ENCODE results near the gene HOXA10.

Gene HOXA10

GRCh38 chr7:27165089-27165995 is 8.8 kb downstream of the HOXA10 start, which contains the start of gene HOXA9:
Gene HOXA9 (minus strand): TSS chr7:27165537. CDS start chr7:27165457, 80 bp downstream.
- H3K4me3 ChIP-seq (ENCODE audit: insufficient read depth, low read depth, low read length, poor library complexity, severe bottlenecking), result no peak within 1 kb of the TSS
- H3K4me1 ChIP-seq (ENCODE audit: control insufficient read depth, insufficient read depth, low read length, poor library complexity, severe bottlenecking), result peaks cover 46% of the 10 kb centered on the region
- H3K36me3 ChIP-seq (ENCODE audit: control insufficient read depth, insufficient read depth, low read length), result no peaks in the 10 kb centered on the region
- H3K27me3 ChIP-seq (replicated peaks; ENCODE audit: control insufficient read depth, insufficient read depth, low read length, poor library complexity, severe bottlenecking), result peaks cover 86% of the 10 kb centered on the region
- no peak within 1 kb of the TSS for H3K27ac ChIP-seq (ENCODE audit: insufficient read depth, low read length, poor library complexity, severe bottlenecking)
- no peak for DNase-seq
- no peaks in the 10 kb centered on the region for H3K9me3 ChIP-seq (ENCODE audit: control insufficient read depth, low read length)

- no peak overlapping the region for H3K27ac ChIP-seq (ENCODE audit: insufficient read depth, low read length, poor library complexity, severe bottlenecking)
- H3K4me1 ChIP-seq (ENCODE audit: control insufficient read depth, insufficient read depth, low read length, poor library complexity, severe bottlenecking), result peaks cover 44% of the 10 kb centered on the region
Measured at GRCh38 chr7:27164367-27165088, 9.6 kb downstream of the HOXA10 start.

GRCh38 chr7:27164045-27164366 is 10.1 kb downstream of the HOXA10 start:
- H3K36me3 ChIP-seq (ENCODE audit: control insufficient read depth, insufficient read depth, low read length), result no peaks in the 10 kb centered on the region
- H3K9me3 ChIP-seq (ENCODE audit: control insufficient read depth, low read length), result no peaks in the 10 kb centered on the region
- no peak overlapping the region for H3K27ac ChIP-seq (ENCODE audit: insufficient read depth, low read length, poor library complexity, severe bottlenecking)
- DNase-seq, result no peak
- H3K4me1 ChIP-seq (ENCODE audit: control insufficient read depth, insufficient read depth, low read length, poor library complexity, severe bottlenecking), result peaks cover 39% of the 10 kb centered on the region
- H3K27me3 ChIP-seq (replicated peaks; ENCODE audit: control insufficient read depth, insufficient read depth, low read length, poor library complexity, severe bottlenecking), result peaks cover 86% of the 10 kb centered on the region
- H3K4me3 ChIP-seq (ENCODE audit: insufficient read depth, low read depth, low read length, poor library complexity, severe bottlenecking), result no peak overlapping the region

More at GRCh38 chr7:27164367-27165088, 9.6 kb downstream of the HOXA10 start:
- no peaks in the 10 kb centered on the region for H3K9me3 ChIP-seq (ENCODE audit: control insufficient read depth, low read length)
- peaks cover 86% of the 10 kb centered on the region for H3K27me3 ChIP-seq (replicated peaks; ENCODE audit: control insufficient read depth, insufficient read depth, low read length, poor library complexity, severe bottlenecking)
- H3K4me3 ChIP-seq (ENCODE audit: insufficient read depth, low read depth, low read length, poor library complexity, severe bottlenecking), result no peak overlapping the region
- no peaks in the 10 kb centered on the region for H3K36me3 ChIP-seq (ENCODE audit: control insufficient read depth, insufficient read depth, low read length)
- no peak for DNase-seq

- H3K9me3 ChIP-seq (ENCODE audit: control insufficient read depth, low read length), result no peaks in the 10 kb centered on the region
- H3K4me1 ChIP-seq (ENCODE audit: control insufficient read depth, insufficient read depth, low read length, poor library complexity, severe bottlenecking), result peaks cover 44% of the 10 kb centered on the region
- DNase-seq, result no peak
- H3K27ac ChIP-seq (ENCODE audit: insufficient read depth, low read length, poor library complexity, severe bottlenecking), result no peak overlapping the region
- H3K4me3 ChIP-seq (ENCODE audit: insufficient read depth, low read depth, low read length, poor library complexity, severe bottlenecking), result no peak overlapping the region
- no peaks in the 10 kb centered on the region for H3K36me3 ChIP-seq (ENCODE audit: control insufficient read depth, insufficient read depth, low read length)
- H3K27me3 ChIP-seq (replicated peaks; ENCODE audit: control insufficient read depth, insufficient read depth, low read length, poor library complexity, severe bottlenecking), result peaks cover 81% of the 10 kb centered on the region
Measured at GRCh38 chr7:27163288-27164044, 10.7 kb downstream of the HOXA10 start.

- Histone ChIP-seq H3K4me3 (ENCODE audit: insufficient read depth, low read depth, low read length, poor library complexity, severe bottlenecking) (no peak overlapping the region), H3K36me3 (ENCODE audit: control insufficient read depth, insufficient read depth, low read length) (no peaks in the 10 kb centered on the region), H3K27ac (ENCODE audit: insufficient read depth, low read length, poor library complexity, severe bottlenecking) (no peak overlapping the region), H3K9me3 (ENCODE audit: control insufficient read depth, low read length) (no peaks in the 10 kb centered on the region), H3K4me1 (ENCODE audit: control insufficient read depth, insufficient read depth, low read length, poor library complexity, severe bottlenecking) (peaks cover 48% of the 10 kb centered on the region), H3K27me3 (replicated peaks; ENCODE audit: control insufficient read depth, insufficient read depth, low read length, poor library complexity, severe bottlenecking) (peaks cover 80% of the 10 kb centered on the region)
- no peak for DNase-seq
Measured at GRCh38 chr7:27162561-27163287, 11.4 kb downstream of the HOXA10 start.

GRCh38 chr7:27161721-27162560 is 12.2 kb downstream of the HOXA10 start:
- no peak for DNase-seq
- H3K4me3 ChIP-seq (ENCODE audit: insufficient read depth, low read depth, low read length, poor library complexity, severe bottlenecking), result no peak overlapping the region
- no peak overlapping the region for H3K27ac ChIP-seq (ENCODE audit: insufficient read depth, low read length, poor library complexity, severe bottlenecking)
- H3K4me1 ChIP-seq (ENCODE audit: control insufficient read depth, insufficient read depth, low read length, poor library complexity, severe bottlenecking), result peaks cover 48% of the 10 kb centered on the region
- no peaks in the 10 kb centered on the region for H3K36me3 ChIP-seq (ENCODE audit: control insufficient read depth, insufficient read depth, low read length)
- no peaks in the 10 kb centered on the region for H3K9me3 ChIP-seq (ENCODE audit: control insufficient read depth, low read length)
- H3K27me3 ChIP-seq (replicated peaks; ENCODE audit: control insufficient read depth, insufficient read depth, low read length, poor library complexity, severe bottlenecking), result peaks cover 77% of the 10 kb centered on the region

GRCh38 chr7:27161214-27161720 is 12.9 kb downstream of the HOXA10 start:
- no peaks in the 10 kb centered on the region for H3K9me3 ChIP-seq (ENCODE audit: control insufficient read depth, low read length)
- H3K36me3 ChIP-seq (ENCODE audit: control insufficient read depth, insufficient read depth, low read length), result no peaks in the 10 kb centered on the region
- H3K4me3 ChIP-seq (ENCODE audit: insufficient read depth, low read depth, low read length, poor library complexity, severe bottlenecking), result peak overlapping the region; percentile 73
- peaks cover 74% of the 10 kb centered on the region for H3K27me3 ChIP-seq (replicated peaks; ENCODE audit: control insufficient read depth, insufficient read depth, low read length, poor library complexity, severe bottlenecking)
- H3K27ac ChIP-seq (ENCODE audit: insufficient read depth, low read length, poor library complexity, severe bottlenecking), result no peak overlapping the region
- peaks cover 48% of the 10 kb centered on the region for H3K4me1 ChIP-seq (ENCODE audit: control insufficient read depth, insufficient read depth, low read length, poor library complexity, severe bottlenecking)
- no peak for DNase-seq

- Histone ChIP-seq H3K4me3 (ENCODE audit: insufficient read depth, low read depth, low read length, poor library complexity, severe bottlenecking) (peak overlapping the region; percentile 73), H3K4me1 (ENCODE audit: control insufficient read depth, insufficient read depth, low read length, poor library complexity, severe bottlenecking) (peaks cover 48% of the 10 kb centered on the region), H3K27ac (ENCODE audit: insufficient read depth, low read length, poor library complexity, severe bottlenecking) (no peak overlapping the region), H3K9me3 (ENCODE audit: control insufficient read depth, low read length) (no peaks in the 10 kb centered on the region), H3K36me3 (ENCODE audit: control insufficient read depth, insufficient read depth, low read length) (no peaks in the 10 kb centered on the region), H3K27me3 (replicated peaks; ENCODE audit: control insufficient read depth, insufficient read depth, low read length, poor library complexity, severe bottlenecking) (peaks cover 74% of the 10 kb centered on the region)
- DNase-seq, result peak; percentile 59 to 77 (median 73)
Measured at GRCh38 chr7:27160546-27161213, 13.4 kb downstream of the HOXA10 start.

Data from effector memory CD4-positive, alpha-beta T cell (primary cell).